Activated B cell treated with CpG ODN at 0.5 μM for 24 hours (primary cell): ENCODE data around the gene PCDH9. TPM values are rescaled to one million over a fixed set of nuclear protein-coding genes. Genes with fewer than 3 reads are reported as not detected.

Source experiments
- ATAC-seq: fragments of 200-7000 bp; cut with Tn5 transposase; one replicate; pipeline ENCODE4 v1.10.0; 2021; ENCODE audit warnings: low read depth, mild to moderate bottlenecking, moderate library complexity
- CTCF ChIA-PET: fragments of 350-600 bp; sonication (Branson Sonifier 250); formaldehyde crosslinking; loops from one replicate; lab custom pipeline; 2021; ENCODE audit warnings: antibody characterized with exemption; lab: Charles Lee
- POLR2A ChIA-PET: fragments of 350-600 bp; sonication (Branson Sonifier 250); formaldehyde crosslinking; loops from one replicate; lab custom pipeline; 2021; ENCODE audit warnings: antibody characterized with exemption; lab: Charles Lee
- DNase-seq: peaks from one replicate; pipeline ENCODE4 v3.0.0; 2022
- H3K27ac Mint-ChIP-seq: one replicate; pipeline ENCODE4 v1.8.0; 2020; ENCODE audit warnings: mixed read lengths
- H3K27me3 Mint-ChIP-seq: one replicate; pipeline ENCODE4 v1.8.0; 2021; ENCODE audit warnings: mixed read lengths
- H3K36me3 Mint-ChIP-seq: one replicate; pipeline ENCODE4 v1.8.0; 2021; ENCODE audit warnings: low read depth, mixed read lengths
- H3K4me1 Mint-ChIP-seq: one replicate; pipeline ENCODE4 v1.8.0; 2021; ENCODE audit warnings: mixed read lengths
- H3K4me3 Mint-ChIP-seq: one replicate; pipeline ENCODE4 v1.8.0; 2020; ENCODE audit warnings: mild to moderate bottlenecking, mixed read lengths
- H3K9me3 Mint-ChIP-seq: one replicate; pipeline ENCODE4 v1.8.0; 2020; ENCODE audit warnings: mixed read lengths
- intact Hi-C: fragments of 100-400 bp; cut with micrococcal nuclease; formaldehyde crosslinking; loops from one replicate; pipeline ENCODE4 v1.15.1; 2024
- total RNA-seq: library from RNA; stranded (reverse); gene quantifications from 2 replicates; pipeline ENCODE4 v1.2.3, GENCODE V29; 2022
- TF ChIP-seq, protein P1 (sequence below): fragments of 200-600 bp; IDR thresholded peaks from one replicate; pipeline ENCODE4 v1.8.0; 2022; ENCODE audit warnings: antibody characterized with exemption, mild to moderate bottlenecking

The PCDH9 gene
- total RNA-seq, 1 donor from 2014 or later = 6.4 TPM

DNA sequence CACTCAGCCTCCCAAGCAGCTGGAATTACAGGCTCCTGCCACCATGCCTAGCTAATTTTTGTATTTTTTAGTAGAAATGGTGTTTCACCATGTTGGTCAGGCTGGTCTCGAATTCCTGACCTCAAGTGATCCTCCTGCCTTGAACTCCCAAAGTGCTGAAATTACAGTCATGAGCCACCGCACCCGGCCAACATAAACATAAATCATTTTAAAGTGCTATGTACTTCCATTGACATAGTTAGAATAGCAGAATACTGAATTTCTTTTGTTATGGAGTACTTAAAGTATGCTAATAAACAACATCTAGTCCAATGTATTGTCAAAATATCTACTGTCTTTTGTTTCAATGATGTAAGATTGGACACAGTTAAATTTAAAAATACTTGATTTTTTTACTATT lies 539.0 kb downstream of the PCDH9 start:
- Mint-ChIP-seq H3K27me3 (no peaks in the 10 kb centered on the region), H3K27ac (no peak overlapping the region), H3K9me3 (no peaks in the 10 kb centered on the region), H3K4me3 (no peak overlapping the region), H3K36me3 (no peaks in the 10 kb centered on the region), H3K4me1 (peaks cover 13% of the 10 kb centered on the region)
- TF ChIP-seq, protein P1, sequence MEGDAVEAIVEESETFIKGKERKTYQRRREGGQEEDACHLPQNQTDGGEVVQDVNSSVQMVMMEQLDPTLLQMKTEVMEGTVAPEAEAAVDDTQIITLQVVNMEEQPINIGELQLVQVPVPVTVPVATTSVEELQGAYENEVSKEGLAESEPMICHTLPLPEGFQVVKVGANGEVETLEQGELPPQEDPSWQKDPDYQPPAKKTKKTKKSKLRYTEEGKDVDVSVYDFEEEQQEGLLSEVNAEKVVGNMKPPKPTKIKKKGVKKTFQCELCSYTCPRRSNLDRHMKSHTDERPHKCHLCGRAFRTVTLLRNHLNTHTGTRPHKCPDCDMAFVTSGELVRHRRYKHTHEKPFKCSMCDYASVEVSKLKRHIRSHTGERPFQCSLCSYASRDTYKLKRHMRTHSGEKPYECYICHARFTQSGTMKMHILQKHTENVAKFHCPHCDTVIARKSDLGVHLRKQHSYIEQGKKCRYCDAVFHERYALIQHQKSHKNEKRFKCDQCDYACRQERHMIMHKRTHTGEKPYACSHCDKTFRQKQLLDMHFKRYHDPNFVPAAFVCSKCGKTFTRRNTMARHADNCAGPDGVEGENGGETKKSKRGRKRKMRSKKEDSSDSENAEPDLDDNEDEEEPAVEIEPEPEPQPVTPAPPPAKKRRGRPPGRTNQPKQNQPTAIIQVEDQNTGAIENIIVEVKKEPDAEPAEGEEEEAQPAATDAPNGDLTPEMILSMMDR = no peak
- ChIA-PET CTCF (interaction anchor here (0.6 to 1.2 kb wide), 3 partner anchors 70 to 533 kb away, joined by 3 to 4 read pairs (median 4); no protein-coding TSS in a partner anchor), POLR2A (no interaction called here)
- ATAC-seq (no peak), DNase-seq (no peak)
- intact Hi-C loops = loop anchor here (10.0 kb wide), 1 partner anchor 304 kb away; no protein-coding TSS in a partner anchor

- peaks cover 13% of the 10 kb centered on the region for H3K4me1 Mint-ChIP-seq
- H3K27ac Mint-ChIP-seq = no peak overlapping the region
- no peak for DNase-seq
- H3K36me3 Mint-ChIP-seq = no peaks in the 10 kb centered on the region
- peak; percentile 31 for ATAC-seq
- ChIA-PET CTCF (interaction anchor here (0.7 to 3.2 kb wide), 13 partner anchors 9 to 1033 kb away, joined by 3 to 50 read pairs (median 4); no protein-coding TSS in a partner anchor), POLR2A (interaction anchor here (1.1 to 1.6 kb wide), 2 partner anchors 30 to 304 kb away, joined by 3 to 4 read pairs; no protein-coding TSS in a partner anchor)
- H3K27me3 Mint-ChIP-seq = no peaks in the 10 kb centered on the region
- H3K9me3 Mint-ChIP-seq = peaks cover 5% of the 10 kb centered on the region
- intact Hi-C loops = loop anchor here (1.0 to 10.0 kb wide), 9 partner anchors 29 to 1033 kb away; no protein-coding TSS in a partner anchor
- TF ChIP-seq, protein P1 = no peak
- H3K4me3 Mint-ChIP-seq = no peak overlapping the region
Measured at GRCh38 chr13:66689628-66690027, 540.5 kb downstream of the PCDH9 start.

DNA sequence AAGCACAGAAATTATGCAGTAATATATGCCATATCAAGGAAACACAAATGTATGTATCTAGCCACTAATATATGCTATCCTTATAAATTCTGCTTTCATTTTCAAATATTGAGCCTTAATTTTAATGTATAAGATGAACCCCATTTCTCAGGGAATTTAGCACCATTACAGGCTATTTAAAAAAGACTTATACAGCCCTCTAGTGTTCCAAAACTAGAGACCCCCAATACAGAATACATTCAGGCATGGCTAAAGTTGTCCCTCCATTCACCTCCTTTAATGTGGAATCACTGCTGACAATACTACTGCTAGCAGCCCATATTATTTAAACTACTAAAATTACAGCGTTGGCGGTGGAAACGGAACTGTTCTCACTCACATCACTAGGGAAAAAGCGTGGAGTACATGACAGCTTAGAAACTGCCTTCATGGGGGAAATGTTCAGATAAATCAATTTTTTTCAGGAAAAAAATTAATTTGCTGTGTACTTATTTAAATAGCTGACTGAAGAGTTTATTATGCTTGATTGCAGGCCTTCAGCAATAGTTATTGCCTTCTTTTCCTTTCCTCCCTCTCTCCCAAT lies 541.0 kb downstream of the PCDH9 start:
- Mint-ChIP-seq H3K4me3 (no peak overlapping the region), H3K4me1 (peaks cover 13% of the 10 kb centered on the region), H3K36me3 (no peaks in the 10 kb centered on the region), H3K27ac (no peak overlapping the region), H3K27me3 (no peaks in the 10 kb centered on the region), H3K9me3 (peaks cover 7% of the 10 kb centered on the region)
- ChIA-PET CTCF (interaction anchor here (0.7 to 3.2 kb wide), 14 partner anchors 9 to 1032 kb away, joined by 3 to 50 read pairs (median 4); no protein-coding TSS in a partner anchor), POLR2A (interaction anchor here (1.1 to 1.6 kb wide), 2 partner anchors 29 to 305 kb away, joined by 3 to 4 read pairs; no protein-coding TSS in a partner anchor)
- intact Hi-C loops = loop anchor here (1.0 to 10.0 kb wide), 8 partner anchors 29 to 1032 kb away; no protein-coding TSS in a partner anchor
- TF ChIP-seq, protein P1 = no peak
- DNase-seq (no peak), ATAC-seq (peak; percentile 60)

GRCh38 chr13:66681403-66681802 lies 548.7 kb downstream of the PCDH9 start:
- no peak for DNase-seq
- H3K36me3 Mint-ChIP-seq = no peaks in the 10 kb centered on the region
- ATAC-seq = no peak
- H3K27me3 Mint-ChIP-seq = no peaks in the 10 kb centered on the region
- no peak overlapping the region for H3K4me3 Mint-ChIP-seq
- H3K27ac Mint-ChIP-seq = no peak overlapping the region
- TF ChIP-seq, protein P1 = no peak
- no peaks in the 10 kb centered on the region for H3K4me1 Mint-ChIP-seq
- H3K9me3 Mint-ChIP-seq = peaks cover 7% of the 10 kb centered on the region
- POLR2A ChIA-PET = no interaction called here
- intact Hi-C loops = loop anchor here (10.0 kb wide), 1 partner anchor 467 kb away; no protein-coding TSS in a partner anchor
- CTCF ChIA-PET = interaction anchor here (1.4 kb wide), 1 partner anchor 8 kb away, joined by 4 read pairs; no protein-coding TSS in a partner anchor

GRCh38 chr13:66680031-66680430 lies 550.1 kb downstream of the PCDH9 start:
- no peak for DNase-seq
- POLR2A ChIA-PET = no interaction called here
- Mint-ChIP-seq H3K36me3 (no peaks in the 10 kb centered on the region), H3K9me3 (peaks cover 4% of the 10 kb centered on the region), H3K27me3 (no peaks in the 10 kb centered on the region), H3K4me3 (no peak overlapping the region), H3K4me1 (no peaks in the 10 kb centered on the region), H3K27ac (no peak overlapping the region)
- TF ChIP-seq, protein P1 = no peak
- no peak for ATAC-seq
- CTCF ChIA-PET = interaction anchor here (1.4 kb wide), 1 partner anchor 9 kb away, joined by 4 read pairs; no protein-coding TSS in a partner anchor
- intact Hi-C loops = loop anchor here (10.0 kb wide), 1 partner anchor 465 kb away; no protein-coding TSS in a partner anchor
